HK-2 (cell line): ENCODE results near the gene SH3GLB2.

ENCODE experiments used
- DNase-seq: peaks from one replicate; pipeline ENCODE4 v3.0.0-alpha.2; 2018; ENCODE audit not compliant: unreplicated experiment

Gene SH3GLB2

DNA sequence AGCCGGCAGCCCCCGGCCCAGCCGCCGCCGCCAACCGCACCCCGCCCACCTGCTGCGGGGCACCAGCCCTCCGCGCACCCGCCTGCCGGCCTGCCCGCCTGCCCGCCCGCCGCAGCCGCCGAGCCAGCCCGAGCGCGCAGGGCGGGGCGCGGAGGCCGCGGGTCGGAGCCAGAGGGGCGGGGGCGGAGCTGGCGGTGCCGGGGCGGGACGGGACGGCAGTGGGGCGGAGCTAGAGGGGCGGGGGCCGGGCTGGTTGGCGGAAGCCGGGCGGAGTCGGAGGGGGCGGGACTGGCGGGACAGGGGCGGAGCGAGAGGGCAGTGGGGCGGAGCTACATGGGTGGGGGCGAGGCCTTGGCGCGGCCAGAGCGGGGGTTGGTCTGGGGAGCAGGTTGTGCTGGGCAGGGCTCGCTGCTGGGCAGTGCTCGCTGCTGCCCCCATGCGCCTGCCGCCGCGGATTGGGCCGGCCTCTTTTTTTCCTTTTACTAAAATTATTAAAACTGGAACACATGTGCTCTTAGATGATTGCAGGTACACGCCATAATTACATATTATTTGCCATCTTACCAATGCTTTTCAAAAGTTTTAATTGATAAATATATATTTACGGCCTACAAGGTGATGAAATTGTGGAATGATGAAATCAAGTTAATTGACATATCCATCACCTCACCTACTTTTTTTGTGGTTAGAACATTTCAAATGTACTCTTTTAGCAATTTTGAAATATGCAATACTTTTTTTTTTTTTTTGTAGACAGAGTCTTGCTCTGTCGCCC lies at the start of gene SH3GLB2:
SH3GLB2 (minus strand) TSS at position 140 of the 775 bp plus-strand sequence. CDS start 177 bp downstream, outside the sequence.
- DNase-seq: peak; percentile 99

DNA sequence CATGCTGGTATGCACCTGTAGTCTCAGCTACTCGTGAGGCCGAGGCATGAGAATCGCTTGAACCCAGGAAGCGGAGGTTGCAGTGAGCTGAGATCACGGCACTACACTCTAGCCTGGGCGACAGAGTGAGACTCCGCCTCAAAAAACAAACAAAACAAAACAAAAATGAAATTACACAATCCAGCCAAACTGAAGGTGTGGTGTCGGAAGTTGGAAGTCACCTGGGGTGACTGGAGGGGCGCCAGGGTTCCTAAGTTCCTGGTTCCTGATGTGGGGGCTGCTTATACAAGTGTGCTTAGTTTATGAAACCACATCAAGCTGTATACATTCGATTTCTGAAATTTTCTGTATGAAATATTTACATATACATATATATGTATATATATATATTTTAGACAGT lies 49.1 kb upstream of the SH3GLB2 start:
- no peak for DNase-seq

DNA sequence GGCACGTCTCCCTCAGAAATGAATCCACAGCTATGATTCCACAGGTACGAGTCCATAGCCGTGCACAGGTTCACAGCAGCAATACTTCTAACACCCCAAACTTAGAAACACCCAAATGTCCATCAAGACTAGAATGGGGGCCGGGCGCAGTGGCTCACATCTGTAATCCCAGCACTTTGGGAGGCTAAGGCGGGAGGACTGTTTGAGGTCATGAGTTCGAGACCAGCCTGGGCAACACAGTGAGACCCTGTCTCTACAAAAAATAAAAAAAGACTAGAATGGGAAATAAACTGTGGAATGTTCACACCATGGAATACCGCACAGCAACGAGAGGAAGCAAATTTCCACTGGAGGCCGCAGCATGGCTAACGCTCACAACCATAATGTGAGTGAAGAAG lies 48.5 kb upstream of the SH3GLB2 start:
- no peak for DNase-seq

DNA sequence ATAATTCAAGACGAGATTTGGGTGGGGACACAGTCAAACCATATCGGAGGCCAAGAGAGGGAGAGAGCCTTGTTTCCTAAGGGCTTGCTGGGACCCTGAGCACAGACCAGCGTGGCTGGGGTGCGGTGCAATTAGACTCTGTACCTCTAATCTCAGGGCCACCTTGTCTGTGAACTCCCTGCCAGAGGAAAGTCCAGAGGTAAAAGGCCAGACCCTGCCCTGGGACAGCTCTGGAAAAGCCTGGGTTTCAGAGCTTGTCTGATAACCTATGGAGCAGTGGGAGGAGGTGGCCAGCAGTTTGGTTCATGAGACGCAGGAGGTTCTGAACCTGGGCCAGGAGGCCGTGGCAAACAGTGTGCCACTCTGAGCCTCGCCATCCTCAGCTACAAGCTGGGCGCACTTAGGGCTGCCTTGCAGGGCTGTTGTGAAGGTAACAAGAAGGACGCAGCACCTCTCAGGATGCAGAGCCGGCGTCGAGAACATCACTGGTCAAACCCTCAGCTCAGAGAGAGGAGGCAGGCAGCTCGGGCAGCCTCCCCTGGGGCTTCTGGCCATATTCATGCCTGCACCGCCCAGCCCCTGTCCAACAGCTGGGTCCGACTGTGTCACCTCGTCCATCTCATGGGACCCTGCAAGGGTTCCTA lies 48.0 kb upstream of the SH3GLB2 start:
- DNase-seq: no peak

DNA sequence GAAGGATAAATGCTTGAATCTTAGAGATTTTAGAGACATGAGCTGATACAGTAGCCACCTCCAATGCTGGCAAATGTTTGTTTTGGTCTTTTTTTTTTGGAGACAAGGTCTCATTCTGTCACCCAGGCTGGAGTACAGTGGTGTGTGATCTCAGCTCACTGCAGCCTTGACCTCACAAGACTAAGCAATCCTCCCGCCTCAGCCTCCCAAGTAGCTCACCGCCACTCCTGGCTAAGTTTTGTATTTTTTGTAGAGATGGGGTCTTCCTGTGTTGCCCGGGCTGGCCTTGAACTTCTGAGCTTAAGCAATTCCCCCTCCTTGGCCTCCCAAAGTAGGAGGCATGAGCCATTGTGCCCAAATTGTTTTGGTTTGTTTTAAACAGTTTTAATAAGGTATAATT lies 46.0 kb upstream of the SH3GLB2 start:
- no peak for DNase-seq

DNA sequence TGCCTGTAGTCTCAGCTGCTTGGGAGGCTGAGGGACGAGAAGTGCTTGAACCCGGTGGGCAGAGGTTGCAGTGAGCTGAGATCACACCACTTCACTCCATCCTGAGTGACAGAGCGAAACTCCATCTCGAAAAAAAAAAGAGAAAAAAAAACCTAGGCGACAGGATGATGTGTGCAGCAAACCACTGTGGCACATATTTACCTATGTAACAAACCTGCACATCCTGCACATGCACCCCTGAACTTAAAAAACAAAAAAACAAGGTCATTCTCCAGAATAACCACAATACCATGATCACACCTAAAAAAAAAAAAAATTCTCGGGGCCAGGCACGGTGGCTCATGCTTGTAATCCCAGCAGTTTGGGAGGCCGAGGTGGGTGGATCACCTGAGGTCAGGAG lies 45.3 kb upstream of the SH3GLB2 start:
- no peak for DNase-seq

DNA sequence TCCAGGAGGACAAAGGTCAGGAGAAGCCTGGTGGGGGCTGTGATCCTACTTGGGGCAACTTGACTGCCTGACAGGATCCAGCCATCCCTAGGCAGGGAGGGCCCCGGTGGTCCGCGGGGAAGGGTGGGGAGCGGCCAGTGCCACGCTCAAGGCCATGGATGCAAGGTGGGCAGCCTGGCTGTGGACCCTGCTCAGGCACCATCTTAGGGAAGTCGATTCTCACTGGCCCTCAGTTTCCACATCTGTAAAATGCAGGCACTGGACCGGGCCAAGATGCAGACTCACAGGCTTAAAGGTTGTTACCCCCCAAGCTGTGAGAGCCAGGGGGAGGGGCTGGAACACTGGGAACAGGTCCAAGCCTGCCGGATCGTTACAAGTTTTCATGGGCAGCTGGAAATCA lies 44.0 kb upstream of the SH3GLB2 start:
- no peak for DNase-seq

DNA sequence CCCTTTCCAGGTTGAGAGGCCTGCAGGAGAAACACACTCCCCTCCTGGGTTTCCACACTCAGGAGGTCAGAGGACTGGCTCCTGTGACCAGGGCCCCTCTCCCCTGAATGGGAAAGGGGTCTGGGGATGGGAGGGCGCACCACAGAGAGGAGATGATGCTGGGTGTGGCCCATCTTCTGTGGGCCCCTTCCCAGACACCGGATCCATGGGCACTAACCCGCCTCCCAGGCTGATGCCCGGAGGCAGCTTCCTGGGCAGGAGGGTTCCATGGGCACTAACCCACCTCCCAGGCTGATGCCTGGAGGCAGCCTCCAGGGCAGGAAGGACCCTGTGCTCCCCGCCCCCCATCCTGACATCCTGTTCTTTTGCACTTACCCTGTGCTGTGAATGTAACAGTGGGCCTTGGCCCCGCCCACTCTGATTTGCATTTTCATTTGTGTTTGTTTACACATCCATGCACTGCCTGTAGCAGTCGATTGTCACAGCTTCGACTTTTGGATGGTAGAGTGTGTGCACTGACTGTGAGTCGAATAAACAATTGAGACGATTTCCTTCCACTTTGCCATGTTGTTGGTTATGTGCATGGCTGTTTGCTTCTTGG lies 43.5 kb upstream of the SH3GLB2 start:
- DNase-seq: no peak

DNA sequence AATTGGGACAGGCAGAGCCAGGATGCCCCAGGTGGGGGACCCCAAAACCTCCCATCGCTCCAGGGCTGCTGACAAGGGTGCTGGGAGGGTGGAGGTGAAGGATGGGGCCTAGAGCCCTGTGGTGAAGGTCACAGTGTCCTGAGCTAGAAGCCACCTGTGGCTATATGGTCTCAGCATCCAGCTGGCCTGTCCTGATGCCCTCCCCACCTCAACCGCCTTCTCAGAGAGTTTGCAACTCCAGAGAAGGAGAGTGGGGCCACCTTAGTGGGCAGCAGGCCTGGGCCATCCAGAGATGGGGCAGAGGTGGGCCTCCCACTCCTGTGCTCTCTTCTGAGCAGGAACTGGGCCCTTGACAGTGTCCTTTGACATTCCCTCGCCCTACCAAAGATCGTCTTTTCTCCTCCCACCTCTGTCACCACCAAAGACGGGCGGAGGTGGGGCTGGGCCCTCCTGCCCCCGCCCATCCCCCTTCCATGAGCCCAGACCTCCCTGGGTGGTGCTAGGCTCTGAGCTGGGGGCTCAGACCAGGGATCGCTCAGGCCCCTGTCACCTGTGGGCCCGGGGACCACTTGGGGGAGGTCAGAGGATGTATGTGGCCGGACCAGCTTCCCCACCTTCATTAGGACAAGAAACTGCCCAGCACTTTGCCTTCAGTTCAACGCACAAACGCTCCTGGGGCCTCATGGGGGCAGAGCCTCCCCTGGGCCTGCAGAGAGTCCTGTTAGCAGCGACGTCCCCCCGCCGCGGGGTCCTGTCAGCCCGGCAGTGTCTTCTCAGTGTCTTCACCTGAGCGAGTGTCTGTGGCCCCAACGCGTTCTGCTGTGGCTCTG lies 42.8 kb upstream of the SH3GLB2 start:
- DNase-seq: no peak

DNA sequence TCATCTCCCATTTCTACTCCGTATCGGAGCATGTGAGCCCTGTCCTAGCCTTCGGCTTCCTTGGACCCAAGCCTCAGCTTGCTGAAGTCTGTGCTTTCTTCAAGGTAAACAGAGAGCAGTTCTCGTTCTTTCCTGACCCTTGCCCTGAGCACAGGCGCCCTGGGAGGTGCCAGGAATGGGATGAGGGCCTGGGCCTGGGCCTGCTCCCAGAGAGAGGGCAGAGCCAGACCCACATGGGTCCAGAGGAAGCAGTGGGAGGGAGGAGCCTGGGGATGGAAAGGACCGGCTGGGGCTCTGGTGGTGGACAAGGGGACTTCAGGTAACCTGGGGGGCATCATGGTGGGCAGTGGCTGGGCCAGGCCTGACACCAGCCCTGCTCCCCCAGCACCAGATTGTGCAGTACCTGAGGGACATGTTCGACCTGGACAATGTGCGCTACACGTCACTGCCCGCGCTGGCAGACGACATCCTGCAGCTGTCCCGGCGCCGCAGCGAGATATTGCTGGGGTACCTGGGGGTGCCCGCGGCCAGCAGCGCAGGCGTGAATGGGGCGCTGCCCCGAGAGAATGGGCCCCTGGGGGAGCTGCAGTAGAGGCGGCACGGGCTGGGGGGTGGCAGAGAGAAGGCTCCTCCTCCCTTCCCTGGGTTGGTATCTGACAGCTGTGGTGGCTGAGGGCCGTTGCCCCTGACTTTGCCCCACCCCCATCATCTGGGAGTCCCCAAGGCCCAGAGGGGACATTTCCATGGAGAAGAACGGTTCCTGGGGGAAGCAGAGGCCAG lies 41.9 kb upstream of the SH3GLB2 start:
- DNase-seq: no peak

DNA sequence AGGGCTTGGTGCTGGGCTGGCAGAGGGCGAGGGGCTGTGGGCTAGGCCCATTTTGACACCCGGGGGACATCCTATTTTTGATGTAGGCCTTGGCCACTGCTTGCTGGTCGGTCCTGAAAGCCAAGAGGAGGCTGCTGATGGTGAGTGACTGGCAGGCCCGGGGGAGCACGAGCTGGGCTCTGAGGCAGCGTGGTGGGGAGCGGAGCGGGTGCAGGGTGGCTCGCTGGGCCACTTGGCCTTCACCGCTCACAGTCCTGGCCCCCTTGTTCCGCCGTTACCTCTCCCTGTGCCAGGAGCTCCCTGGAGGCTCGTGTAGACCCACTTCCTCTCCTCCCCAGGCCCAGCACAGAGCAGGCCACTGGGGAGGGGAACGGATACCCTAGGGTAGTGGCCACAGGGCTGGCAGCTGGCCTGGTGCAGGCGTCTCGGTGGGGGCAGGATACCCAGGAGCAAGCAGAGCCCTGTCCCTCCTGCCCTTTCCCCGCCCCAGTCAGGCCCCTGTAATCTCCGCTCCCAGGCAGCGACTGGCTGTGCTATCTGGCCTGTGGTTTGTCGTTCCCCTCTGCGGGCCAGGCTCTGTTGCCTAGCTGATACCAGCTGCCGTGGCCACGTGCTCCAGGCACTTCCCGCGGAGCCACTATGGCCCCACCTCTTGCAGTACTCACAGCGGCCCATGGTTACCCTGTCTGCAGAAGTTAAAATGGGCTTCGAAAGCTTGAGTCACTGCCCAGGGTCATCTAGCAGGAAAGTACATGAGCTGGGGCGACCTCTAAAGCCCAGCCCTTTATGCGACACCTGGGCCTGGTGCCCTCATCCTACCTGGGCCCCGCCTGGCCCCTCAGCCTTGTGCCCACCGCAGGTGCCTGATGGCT lies 41.1 kb upstream of the SH3GLB2 start:
- DNase-seq: no peak

DNA sequence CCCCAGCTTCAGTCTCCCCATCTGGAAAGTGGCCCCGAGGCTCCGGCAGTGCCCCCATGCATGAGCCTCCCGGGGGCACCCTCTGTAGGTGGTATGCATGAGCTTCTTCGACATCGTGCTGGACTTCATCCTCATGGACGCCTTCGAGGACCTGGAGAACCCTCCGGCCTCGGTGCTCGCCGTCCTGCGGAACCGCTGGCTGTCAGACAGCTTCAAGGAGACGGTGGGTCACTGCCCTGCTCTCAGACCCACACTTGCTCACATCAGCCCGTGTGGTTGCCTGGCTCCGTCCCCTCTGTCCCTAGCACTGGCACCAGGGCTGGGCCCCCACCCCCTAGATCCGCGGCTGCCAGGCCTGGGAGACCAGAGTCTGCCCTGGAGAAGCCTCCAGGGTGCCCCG lies 40.0 kb upstream of the SH3GLB2 start:
- no peak for DNase-seq

DNA sequence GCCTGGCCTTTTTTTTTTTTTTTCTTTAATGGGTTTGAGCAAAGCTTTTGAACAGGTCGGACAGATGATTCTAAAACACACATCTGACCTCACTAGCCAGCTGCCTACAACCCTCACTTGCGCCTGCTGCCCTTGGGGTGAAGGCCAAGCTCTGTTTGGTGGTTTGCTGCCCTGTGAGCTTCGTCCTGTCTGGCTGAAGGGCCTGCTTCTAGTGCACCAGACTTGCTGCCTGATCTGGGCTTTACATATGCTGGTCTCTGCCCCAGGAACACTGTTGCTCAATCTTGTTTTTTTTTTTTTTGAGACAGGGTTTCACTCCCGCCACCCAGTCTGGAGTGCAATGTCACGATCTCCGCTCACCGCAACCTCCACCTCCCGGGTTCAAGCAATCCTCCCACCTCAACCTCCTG lies 36.4 kb upstream of the SH3GLB2 start:
- DNase-seq: no peak

DNA sequence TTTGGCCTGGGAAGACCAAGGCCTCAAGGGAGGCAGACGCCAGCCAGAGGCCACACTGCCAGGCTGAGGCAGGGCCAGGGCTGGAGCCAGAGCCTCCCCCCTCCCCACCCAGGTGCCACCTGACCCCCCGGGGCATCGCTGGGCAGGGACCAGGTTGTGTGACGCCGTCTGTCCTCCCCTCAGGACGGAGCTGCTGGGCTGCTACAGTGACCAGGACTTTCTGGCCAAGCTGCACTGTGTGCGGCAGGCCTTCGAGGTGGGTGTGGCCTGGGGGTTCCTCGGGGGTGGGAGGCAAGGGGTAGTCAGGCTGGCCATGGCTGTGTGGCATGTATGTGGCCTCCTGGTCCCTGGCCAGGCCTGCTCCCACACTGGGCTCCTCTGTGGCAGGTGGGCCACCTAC lies 34.9 kb upstream of the SH3GLB2 start:
- no peak for DNase-seq

DNA sequence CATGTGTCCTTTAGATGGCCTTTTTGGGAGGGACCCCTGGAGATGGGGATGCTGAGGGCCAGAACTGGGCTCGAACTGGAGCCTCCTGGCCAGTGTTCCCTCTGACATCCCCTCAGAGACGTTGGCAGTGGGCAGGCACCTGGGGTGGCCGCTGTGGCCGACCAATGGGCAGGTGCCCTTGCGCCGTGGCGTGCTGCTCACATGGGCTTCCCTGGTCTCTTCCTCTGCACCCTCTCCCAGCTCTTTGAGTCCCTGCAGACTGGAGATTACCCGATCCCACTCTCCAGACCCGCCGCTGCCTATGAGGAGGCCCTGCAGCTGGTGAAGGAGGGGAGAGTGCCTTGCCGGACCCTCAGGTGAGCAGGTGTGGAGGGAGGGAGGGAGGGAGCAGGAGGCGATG lies 32.9 kb upstream of the SH3GLB2 start:
- DNase-seq: no peak

DNA sequence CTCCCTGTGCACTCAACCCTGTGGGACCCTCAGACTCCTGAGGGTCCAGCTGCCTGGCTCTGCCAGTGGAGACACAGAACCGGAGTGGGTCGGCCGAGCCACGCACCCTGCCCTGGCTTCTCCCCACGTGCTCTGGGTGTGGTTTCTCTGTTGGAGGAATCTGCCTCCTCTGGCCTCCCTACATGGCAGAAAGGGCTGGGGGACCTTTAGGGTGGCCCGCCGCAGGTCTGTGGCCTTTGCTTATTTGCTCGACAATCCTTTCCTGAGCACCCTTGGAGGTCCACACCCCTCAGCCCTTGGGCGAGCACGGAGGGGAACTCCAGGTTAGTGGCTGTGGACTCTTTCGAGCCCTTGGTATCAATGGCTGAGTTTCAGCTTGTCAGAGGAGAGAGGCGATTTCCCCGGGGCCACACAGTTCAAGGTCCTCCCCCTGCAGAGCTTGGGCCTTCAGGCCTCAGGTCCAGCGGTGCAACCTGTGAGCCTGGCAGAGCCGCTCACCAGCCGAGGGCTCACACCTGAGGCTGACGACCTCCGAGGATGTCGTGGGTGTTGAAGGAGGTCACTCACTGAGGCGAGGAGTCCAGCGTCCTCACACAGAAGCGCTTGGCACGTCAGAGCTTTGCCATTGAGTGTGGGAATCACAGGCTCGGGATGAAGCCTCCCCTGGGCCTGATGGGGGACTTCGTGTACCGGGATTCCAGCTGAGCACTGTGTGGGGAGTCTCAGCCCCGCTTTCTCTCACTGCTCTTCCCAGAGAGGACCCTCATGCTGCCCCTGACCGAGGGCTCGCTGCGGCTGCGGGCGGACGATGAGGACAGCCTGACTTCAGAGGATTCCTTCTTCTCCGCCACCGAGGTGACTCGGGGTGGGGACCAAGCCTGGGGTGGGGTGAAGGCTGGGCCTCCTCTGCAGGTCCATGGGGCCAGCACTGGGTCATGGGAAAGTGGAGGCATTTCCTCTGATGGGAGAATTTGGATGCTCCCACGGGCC lies 32.0 kb upstream of the SH3GLB2 start:
- DNase-seq: no peak

DNA sequence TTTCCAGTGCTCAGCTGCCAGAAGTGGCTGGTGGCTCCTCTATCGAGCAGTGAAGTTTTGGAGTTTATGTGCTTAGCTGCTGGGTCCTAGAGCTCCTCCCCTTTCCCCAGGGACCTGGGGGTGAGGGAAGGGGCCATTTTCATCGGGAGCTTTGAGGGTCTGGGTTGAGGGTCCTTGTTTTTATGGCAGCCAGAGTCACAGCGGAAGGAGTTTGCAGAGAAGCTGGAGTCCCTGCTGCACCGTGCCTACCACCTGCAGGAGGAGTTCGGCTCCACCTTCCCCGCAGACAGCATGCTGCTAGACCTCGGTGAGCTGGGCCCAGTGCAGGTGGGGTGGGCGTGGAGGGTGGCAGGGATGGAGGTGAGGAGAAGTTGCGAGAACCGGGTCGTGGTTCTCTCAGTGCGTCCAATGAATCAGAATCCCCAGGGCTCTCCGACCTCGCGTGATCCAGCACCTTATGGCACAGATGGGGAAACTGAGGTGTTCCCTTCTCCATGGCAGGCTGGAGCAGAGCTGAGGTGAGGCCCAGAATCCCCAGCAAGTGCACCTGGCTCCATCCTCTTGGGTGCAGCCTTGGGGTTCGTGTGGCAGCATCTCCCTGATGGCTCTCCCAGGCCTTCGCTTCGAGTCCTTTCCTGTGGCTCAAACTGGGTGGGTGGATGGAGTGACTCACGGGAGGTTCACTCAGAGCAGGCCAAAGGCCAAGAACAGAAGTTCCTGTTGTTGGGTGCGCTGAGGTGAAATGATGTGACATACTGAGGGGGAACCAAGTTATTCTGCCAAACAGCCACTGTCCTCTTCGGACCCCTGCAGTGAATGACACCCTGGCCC lies 31.0 kb upstream of the SH3GLB2 start:
- peak; percentile 45 for DNase-seq

DNA sequence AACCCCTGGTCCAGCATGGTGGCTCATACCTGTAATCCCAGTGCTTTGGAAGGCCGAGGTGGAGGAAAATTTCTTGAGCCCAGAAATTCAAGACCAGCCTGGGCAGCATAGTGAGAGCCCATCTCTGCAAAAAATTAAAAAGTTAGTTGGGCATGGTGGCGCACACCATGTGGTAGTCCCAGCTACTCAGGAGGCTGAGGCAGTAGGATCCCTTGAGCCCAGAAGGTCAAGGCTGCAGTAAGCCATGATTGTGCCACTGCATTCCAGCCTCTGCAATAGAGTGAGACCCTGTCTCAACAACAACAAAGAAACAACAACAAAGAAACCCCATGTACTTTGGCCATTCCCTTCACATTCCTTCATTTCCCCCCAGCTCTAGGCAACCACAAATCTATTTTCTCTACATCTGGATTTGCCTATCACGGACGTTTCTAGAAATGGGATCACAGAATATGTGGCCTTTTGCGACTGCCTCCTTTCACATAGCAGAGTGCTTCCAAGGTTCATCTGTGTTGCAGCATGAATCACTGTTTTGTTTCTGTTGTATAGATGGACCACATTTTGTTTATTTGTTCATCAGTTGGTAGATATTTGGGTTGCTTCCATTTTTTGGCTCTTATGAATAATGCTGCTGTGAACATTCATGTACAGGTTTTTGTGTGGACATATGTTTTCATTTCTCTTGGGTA lies 26.2 kb upstream of the SH3GLB2 start:
- DNase-seq: no peak
